Stimulated activated CD8-positive, alpha-beta memory T cell treated with anti-CD3 and anti-CD28 coated beads, Interleukin-4, amount 100 ng/mL, for 4 hours (primary cell): Measurements from ENCODE around the gene ABCG1.

Experiments used
- DNase-seq, 2 donors: peaks; one replicate each; pipeline ENCODE4 v3.0.0-alpha.2; 2020; ENCODE audit warnings: low read depth in 2 of 2, low spot score in 1 of 2

Gene ABCG1

DNA sequence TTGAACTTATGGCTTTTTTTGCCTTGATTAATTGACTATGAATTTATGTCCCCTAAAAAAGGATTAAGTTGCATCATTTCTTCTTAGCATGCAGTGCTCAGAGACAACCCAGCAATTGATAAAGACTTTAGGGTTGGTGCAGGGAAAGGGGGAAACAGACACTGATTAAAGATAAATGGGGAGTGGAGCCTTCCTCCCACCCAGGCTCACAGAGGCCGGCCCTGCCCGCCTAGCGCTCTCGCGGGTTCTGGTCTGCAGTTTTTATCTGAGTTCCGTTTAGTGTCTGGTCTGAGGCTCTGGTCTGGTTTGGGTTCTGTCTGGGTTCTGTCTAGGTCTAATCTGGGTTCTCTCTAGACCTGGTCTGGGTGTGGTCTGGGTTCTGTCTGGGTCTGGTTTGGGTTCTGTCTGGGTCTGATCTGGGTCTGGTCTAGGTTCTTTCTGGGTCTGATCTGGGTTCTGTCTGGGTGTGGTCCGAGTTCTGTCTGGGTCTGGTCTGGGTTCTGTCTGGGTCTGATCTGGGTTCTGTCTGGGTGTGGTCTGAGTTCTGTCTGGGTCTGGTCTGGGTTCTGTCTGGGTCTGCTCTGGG, 48.1 kb downstream of the ABCG1 start:
- DNase-seq: no peak

GRCh38 chr21:42269386-42269785, 50.4 kb downstream of the ABCG1 start:
- no peak for DNase-seq

DNA sequence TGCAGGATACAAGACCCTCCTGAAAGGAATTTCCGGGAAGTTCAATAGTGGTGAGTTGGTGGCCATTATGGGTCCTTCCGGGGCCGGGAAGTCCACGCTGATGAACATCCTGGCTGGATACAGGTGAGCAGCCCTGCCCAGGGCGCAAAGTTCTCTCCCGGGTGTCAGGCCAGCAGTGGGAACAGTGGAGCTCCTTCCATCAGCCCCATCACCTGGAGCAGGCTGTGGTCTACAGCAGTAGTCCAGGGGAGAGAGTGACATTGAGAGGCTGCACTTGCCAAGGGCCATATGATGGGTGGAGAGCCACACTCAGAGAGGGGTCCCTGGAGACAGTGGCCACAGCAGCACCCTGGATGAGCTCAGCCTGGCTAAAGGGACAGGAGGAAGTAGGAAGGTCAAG, 52.1 kb downstream of the ABCG1 start:
- DNase-seq: no peak

DNA sequence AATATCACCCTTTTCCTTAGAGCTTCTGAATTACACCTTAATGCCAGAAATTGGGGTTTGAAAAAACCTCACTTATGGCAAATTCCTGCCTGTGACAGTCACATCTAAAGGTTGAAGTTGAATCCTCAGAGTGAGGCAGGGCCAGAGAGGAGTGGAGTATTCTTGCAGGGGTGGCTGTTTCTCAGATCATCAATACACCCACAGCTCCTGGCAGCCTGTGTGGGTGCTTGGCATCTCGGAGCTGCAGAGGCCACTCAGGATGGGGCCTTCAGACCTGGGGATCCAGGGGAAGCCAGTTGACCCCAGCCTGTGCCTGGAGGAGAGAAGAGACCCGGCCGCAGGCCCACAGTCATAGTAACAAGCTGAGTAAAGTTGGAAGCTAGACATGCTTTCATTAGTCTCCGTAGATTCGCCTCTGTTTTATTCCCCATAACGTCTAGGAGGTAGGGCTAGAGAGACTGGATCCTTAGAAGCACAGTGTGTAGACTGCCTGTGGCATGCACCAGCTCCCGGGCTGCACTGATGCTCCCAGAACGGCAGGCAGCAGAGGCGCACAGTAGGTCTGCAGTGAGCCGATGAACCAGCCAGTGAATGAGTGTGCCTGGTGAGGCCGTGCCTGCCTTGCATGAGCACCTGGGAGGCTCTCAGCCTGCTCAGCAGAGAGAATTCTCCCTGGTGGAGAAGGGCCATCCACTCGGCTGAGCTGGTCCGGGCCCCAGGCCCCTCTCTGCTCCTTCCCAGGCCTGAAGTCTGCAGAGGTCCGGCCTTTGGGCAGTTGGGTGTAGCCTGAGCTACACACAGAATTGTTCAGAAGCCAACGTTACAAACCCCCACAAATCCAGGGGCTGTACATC, 53.4 kb downstream of the ABCG1 start:
- no peak for DNase-seq

DNA sequence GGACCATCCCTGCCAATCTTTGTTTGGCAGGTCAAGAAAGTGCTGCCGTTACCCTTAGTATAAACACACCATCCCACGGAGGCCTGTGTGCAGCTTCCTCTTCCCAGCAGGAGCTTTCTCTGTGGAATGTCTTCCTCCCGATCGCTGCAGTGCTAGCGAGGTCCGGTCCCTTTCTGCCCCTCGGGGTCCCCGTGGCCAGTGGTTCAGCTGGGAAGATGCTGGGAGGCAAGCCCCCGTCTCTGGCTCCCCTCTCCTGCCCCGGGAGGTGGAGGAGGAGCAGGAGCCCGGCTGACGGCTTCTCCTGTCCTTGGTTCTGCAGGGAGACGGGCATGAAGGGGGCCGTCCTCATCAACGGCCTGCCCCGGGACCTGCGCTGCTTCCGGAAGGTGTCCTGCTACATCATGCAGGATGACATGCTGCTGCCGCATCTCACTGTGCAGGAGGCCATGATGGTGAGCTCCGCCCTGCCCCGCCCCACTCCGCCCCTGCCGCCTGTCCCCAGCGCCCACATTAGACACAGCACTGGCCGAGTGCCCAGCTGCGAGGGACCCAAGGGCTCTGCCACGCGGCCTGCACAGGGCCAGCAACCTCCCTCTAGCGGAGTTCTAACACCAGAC, 54.2 kb downstream of the ABCG1 start:
- DNase-seq: no peak

- DNase-seq: no peak
Measured at GRCh38 chr21:42276076-42276475, 57.1 kb downstream of the ABCG1 start.

DNA sequence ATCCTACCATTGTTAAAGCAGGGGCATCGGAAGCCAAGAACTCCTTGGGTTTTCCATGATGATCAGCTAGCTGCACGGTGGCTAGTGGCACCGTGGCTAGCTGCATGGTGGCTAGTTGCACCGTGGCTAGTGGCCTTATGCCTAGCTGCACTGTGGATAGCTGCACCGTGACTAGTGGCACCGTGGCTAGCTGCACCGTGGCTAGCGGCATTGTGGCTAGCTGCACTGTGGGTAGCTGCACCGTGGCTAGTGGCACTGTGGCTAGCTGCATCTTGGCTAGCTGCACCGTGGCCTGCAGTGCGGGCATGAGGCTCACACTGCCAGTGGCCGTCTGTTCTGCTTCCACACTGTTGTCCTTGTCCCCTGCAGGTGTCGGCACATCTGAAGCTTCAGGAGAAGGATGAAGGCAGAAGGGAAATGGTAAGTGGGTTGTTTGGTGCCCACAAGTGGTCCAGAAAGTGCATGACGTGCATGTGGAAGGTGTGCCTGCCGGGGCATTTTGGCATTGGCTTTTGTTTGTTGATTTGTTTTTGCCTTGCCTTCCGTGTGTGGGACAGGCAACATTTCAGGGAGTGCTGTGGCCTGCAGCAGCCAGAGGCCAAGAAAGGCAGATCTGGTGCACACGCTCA, 57.7 kb downstream of the ABCG1 start:
- DNase-seq: no peak

- no peak for DNase-seq
Measured at GRCh38 chr21:42277593-42277992, 58.7 kb downstream of the ABCG1 start.

DNA sequence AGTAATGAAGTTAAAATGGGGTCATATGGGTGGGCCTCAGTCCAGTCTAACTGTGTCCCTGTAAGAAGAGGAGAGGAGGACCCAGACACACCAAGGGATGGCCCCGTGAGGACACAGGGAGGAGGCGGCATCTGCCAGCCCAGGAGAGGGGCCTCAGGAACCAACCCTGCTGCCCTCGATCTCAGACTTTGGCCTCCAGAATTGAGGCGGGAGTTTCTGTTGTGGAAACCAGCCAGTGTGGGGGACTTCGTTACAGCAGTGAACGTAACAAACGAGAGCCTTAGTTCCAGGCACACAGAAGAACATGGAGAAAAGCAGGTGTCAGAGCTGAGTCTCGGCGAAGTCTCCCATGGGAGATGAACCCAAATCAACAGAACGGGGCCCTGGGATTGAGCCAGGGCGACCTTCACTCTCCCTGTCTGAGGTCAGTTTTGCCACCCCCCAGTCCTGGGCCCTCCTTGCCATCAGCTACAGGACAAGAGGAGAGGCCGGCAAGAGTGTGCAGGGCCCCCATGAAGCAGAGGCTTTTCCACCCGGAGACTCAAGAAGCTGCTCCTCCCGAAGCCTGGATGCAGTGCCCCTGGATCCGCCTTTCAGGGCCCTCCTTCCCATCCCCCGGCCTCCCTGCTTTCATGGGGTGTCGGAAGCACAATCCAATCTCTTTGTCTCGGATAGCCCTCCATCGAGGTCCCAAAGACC, 59.7 kb downstream of the ABCG1 start:
- no peak for DNase-seq

DNA sequence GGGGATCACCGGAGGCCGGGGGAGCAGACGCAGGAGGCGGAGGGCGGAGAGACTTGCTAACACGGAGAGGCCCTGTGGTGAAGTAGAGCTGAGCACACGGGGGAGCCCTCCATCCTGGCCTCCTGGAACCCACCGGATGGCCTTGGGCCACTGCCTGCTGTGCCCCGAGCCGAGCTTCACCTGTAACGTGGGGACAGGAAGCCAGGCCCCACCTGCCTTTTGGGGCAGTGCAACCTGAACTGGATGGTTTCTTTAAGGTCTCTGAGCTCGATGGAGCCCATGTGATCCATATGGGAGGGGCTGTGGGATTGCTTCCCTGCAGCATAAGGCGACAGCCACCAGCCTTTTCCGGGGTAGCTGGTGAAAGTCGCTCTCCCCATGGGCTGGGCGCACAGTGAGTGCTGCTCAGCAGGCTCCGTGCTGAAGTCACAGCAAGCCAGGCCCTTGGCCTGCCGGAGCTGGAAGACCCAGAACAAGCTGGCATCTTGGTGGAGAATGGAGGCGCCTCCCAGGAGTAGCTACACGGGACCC, 60.5 kb downstream of the ABCG1 start:
- DNase-seq: no peak

- no peak for DNase-seq
Measured at GRCh38 chr21:42279888-42280287, 60.9 kb downstream of the ABCG1 start.

- DNase-seq: no peak
Measured at GRCh38 chr21:42280356-42281180, 61.6 kb downstream of the ABCG1 start.

DNA sequence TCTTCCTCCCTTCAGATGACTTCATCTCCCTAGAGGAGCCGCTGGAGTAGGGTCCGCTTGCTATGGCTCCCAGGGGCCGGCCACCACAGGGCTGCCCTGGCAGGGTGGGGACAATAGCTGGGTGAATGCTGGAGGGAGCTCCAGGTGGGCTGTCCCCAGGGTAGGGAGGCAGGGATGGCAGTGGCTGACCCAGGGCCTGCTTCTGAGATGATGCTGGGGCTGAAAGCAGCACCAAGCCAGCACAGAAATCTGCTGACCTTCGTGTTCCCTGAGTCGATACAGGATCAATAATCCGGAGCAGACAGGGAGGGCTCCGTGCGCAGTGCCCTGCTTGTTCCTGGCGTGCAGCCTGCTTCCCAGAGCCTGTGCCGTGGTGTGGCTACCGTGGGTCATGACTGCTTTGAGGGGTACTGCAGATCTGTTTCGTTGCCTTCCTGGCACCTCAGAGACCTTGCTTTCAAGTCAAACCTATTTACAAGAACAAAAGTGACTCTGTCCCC, 62.3 kb downstream of the ABCG1 start:
- no peak for DNase-seq

GRCh38 chr21:42282021-42282420, 63.1 kb downstream of the ABCG1 start:
- no peak for DNase-seq

GRCh38 chr21:42282715-42283114, 63.8 kb downstream of the ABCG1 start:
- no peak for DNase-seq

- no peak for DNase-seq
Measured at GRCh38 chr21:42285569-42286245, 66.8 kb downstream of the ABCG1 start.

GRCh38 chr21:42286416-42286815, 67.5 kb downstream of the ABCG1 start:
- no peak for DNase-seq

DNA sequence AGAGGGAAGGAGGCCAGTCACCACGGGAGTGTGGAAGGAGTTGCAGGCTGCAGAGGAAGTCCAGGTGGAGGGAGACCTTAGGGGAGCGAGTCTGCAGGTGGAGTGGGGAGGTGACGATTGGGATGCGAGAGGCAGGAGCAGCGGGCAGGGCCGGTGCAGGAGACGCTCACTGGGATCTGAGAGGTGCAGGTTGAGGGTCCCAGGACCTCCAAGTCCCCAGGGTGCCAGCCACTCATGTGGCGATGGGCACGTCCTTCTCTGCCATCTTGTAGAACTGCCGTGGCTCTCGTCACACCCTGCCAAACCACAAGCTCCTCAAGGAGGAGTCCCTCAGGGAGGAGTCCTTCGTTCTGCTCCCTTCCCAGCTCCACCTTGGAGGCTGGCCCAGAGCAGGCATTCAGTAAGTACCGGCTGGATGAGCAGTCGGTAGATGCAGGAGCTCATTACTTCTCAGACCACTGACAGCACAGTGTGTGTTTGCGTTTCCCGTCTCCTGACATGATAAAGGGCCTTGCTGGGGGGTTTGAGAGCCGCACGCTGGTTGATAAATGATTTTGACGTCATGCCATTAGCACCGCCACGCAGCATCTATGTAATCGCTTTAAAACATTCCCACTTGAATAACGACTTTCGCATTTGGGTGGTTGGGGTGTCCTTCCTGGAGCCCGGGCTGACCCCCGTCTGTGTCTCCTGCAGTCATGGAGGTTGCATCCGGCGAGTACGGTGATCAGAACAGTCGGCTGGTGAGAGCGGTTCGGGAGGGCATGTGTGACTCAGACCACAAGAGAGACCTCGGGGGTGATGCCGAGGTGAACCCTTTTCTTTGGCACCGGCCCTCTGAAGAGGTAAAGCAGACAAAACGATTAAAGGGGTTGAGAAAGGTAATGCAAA, 68.5 kb downstream of the ABCG1 start:
- no peak for DNase-seq
